Activated naive CD8-positive, alpha-beta T cell treated with anti-CD3 and anti-CD28 coated beads, Interleukin-2, amount 50 U/mL, for 24 hours (primary cell): ENCODE measurements around the gene ST6GAL2.

Experiments
- ATAC-seq: fragments of 150-1000 bp; cut with Tn5 transposase; one replicate; pipeline ENCODE4 v1.10.0; 2021
- DNase-seq: peaks from one replicate; pipeline ENCODE4 v3.0.0; 2021
- H3K27ac Mint-ChIP-seq: one replicate; pipeline ENCODE4 v1.8.0; 2021; ENCODE audit warnings: mild to moderate bottlenecking, mixed read lengths
- H3K27me3 Mint-ChIP-seq: one replicate; pipeline ENCODE4 v1.8.0; 2021; ENCODE audit warnings: mixed read lengths
- H3K36me3 Mint-ChIP-seq: one replicate; pipeline ENCODE4 v1.8.0; 2021; ENCODE audit warnings: low read depth, mixed read lengths
- H3K4me1 Mint-ChIP-seq: one replicate; pipeline ENCODE4 v1.8.0; 2021; ENCODE audit warnings: mixed read lengths
- H3K4me3 Mint-ChIP-seq: one replicate; pipeline ENCODE4 v1.8.0; 2021; ENCODE audit warnings: mild to moderate bottlenecking, moderate library complexity, mixed read lengths
- H3K9me3 Mint-ChIP-seq: one replicate; pipeline ENCODE4 v1.8.0; 2021; ENCODE audit warnings: mixed read lengths

ST6GAL2 gene

DNA sequence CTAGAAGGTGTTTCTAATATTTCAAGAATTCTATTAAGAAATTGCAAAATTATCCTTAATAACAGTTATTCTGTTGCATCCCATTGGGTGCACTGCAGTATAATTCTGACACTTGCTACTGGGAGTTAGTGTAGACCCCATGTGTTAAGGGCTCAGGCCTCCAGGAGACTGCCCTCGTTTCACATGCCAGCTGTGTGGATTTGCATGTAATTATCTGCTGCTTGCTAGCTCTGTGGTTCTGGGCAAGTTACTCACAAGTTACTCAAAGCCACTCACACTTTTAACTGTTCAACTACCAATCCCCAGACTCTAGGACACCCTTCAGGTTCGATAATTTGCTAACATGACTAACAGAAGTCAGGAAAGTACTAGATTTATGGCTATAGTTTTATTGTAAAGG, 38.6 kb downstream of the ST6GAL2 start:
- ATAC-seq (no peak), DNase-seq (no peak)
- H3K4me1 Mint-ChIP-seq, result no peaks in the 10 kb centered on the region
- no peaks in the 10 kb centered on the region for H3K9me3 Mint-ChIP-seq
- no peaks in the 10 kb centered on the region for H3K36me3 Mint-ChIP-seq
- H3K27ac Mint-ChIP-seq, result no peak overlapping the region
- no peaks in the 10 kb centered on the region for H3K27me3 Mint-ChIP-seq
- H3K4me3 Mint-ChIP-seq, result no peak overlapping the region

DNA sequence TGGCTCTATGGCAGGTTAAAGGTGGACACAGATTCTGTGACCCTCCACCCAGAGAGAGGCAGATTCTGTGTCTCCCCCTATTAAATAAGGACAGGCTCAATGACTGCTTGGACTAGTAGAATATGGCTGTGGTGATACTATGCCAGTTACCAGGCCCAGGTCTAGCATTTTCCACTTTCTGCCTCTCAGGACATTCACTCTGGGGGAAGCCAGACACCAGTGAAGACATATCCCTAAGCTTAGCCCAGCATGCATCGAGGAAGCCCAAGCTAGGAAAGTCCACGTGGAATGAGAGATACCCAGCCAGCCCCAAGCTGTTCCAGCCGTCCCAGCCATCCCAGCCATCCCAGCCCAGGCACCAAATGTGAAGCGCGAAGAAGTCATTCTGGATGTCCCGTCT, 40.3 kb downstream of the ST6GAL2 start:
- Mint-ChIP-seq H3K36me3 (no peaks in the 10 kb centered on the region), H3K27ac (no peak overlapping the region), H3K4me1 (no peaks in the 10 kb centered on the region), H3K27me3 (no peaks in the 10 kb centered on the region), H3K9me3 (no peaks in the 10 kb centered on the region), H3K4me3 (no peak overlapping the region)
- DNase-seq (no peak), ATAC-seq (no peak)

DNA sequence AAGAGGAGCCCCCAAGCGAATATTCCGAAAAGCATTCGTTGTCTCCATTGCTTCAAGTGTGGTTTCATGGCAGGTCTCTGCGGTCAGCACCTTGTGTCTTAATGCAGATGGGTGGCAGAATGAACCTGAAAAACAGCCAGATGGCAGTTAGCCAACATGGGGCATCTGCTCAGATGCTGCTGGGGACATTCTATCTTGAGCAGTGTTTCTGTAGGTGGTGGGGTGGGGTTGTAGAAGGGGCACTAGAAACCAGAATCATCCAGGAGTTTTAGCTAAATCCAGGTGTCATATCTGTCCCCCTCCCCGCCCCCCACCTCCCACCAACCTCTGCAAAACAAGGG, 42.1 kb downstream of the ST6GAL2 start:
- H3K27me3 Mint-ChIP-seq, result no peaks in the 10 kb centered on the region

DNA sequence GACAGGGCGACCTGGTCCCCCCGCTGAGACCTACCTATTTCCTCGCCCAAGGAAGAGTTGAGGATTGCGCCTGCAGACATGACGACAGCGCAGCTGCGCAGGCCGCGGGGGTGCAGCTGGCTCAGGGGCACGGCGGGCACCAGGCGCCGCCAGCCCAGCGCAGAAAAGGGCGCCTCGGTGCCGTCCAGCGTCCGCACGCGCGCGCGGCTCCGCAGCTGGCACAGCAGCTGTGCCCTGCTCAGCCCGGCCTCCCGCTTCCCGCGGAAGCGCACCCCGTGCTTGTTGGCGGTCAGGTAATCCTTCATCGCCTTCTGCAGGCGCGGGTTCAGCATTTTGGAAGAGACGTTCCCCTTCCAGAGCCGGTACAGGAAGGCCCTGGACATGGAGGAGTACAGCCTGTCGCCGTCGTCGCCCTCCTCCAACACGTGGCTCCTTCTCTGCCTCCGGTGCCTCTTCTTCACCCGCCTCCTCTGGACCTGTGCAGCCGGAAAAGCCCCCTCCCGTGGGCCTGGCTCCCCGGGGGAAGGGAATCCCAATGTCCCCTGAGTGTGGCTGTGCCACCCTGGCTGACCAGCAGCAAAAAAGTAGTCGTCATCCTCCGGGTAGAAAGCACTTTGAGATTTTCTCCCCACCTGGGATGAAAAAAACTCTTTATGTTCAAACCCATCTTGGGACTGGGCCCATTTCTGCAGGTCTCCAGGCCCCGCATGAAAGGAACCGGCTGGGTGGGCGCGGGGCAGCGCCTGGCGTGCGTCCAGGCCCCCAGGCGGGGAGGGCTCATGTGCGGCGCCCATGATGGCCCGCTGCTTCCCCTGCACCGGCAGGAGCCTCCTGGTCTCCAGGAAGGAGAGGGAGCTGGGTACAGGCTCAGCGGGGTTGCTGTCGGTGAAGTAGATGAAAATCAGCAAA, 42.7 kb downstream of the ST6GAL2 start:
- no peaks in the 10 kb centered on the region for H3K9me3 Mint-ChIP-seq
- H3K4me1 Mint-ChIP-seq, result no peaks in the 10 kb centered on the region
- H3K4me3 Mint-ChIP-seq, result no peak overlapping the region
- H3K27ac Mint-ChIP-seq, result no peak overlapping the region
- no peaks in the 10 kb centered on the region for H3K36me3 Mint-ChIP-seq
- H3K27me3 Mint-ChIP-seq, result no peaks in the 10 kb centered on the region
- no peak for DNase-seq
- no peak for ATAC-seq

More for the DNA sequence above, 42.1 kb downstream of the ST6GAL2 start:
- DNase-seq, result no peak
- Mint-ChIP-seq H3K4me3 (no peak overlapping the region), H3K4me1 (no peaks in the 10 kb centered on the region), H3K9me3 (no peaks in the 10 kb centered on the region), H3K36me3 (no peaks in the 10 kb centered on the region), H3K27ac (no peak overlapping the region)
- no peak for ATAC-seq

DNA sequence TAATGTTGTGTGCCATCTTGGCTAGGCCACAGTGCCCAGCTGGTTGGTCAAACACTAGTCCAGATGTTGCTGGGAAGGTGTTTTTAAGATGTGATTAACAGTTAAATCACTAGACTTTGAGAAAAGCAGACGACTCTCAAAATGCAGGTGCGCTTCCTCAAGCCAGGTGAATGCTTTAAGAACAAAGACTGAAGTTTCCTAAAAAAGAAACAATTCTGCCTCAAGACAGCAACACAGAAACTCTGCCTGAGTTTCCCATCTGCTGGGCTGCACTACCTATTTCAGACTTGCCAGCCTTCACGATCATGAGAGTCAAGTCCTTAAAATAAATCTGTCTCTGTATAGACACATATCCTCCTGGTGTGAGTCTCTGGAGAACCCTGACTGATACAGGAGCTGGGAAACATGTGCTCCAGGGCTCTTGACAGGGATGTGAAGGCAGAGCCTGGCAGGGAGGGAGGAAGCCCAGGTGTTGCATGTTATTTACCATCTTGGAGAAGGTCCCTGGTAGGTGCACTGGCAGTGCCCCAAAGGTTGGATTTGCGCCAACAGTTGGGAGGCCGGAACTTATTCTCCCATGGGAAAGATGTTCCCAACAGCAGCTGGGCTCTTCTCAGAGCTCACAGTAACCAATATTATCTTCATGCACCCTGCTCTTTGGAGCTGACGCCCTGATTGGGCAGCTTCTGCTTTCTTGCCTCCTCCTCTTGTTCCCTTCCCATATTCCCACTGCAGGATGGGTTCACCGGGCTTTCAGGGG, 43.9 kb downstream of the ST6GAL2 start:
- H3K27me3 Mint-ChIP-seq, result no peaks in the 10 kb centered on the region
- no peak overlapping the region for H3K27ac Mint-ChIP-seq
- no peak overlapping the region for H3K4me3 Mint-ChIP-seq
- no peaks in the 10 kb centered on the region for H3K36me3 Mint-ChIP-seq
- DNase-seq (no peak), ATAC-seq (no peak)
- no peaks in the 10 kb centered on the region for H3K9me3 Mint-ChIP-seq
- no peaks in the 10 kb centered on the region for H3K4me1 Mint-ChIP-seq

DNA sequence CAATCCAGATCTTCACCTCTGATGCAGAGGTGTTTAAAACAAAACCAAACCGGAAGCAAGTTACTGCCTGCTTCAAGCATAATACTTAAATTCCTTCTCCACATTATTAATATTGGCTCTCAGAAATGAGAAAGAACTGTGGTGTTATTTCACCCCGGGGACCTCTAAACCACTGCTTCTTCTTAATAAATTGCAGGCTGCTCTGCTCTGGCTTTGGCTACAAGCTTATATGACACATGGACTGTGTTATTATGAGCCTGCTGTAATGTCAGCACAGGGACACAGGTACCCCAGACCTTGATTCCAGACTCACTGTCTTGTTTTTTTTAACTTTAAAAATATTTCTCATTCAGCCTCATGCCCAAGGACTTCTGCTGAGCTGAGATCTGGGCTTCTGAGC, 45.1 kb downstream of the ST6GAL2 start:
- Mint-ChIP-seq H3K4me1 (no peaks in the 10 kb centered on the region), H3K9me3 (no peaks in the 10 kb centered on the region), H3K36me3 (no peaks in the 10 kb centered on the region), H3K27me3 (no peaks in the 10 kb centered on the region), H3K4me3 (no peak overlapping the region), H3K27ac (no peak overlapping the region)
- no peak for ATAC-seq
- DNase-seq, result no peak

DNA sequence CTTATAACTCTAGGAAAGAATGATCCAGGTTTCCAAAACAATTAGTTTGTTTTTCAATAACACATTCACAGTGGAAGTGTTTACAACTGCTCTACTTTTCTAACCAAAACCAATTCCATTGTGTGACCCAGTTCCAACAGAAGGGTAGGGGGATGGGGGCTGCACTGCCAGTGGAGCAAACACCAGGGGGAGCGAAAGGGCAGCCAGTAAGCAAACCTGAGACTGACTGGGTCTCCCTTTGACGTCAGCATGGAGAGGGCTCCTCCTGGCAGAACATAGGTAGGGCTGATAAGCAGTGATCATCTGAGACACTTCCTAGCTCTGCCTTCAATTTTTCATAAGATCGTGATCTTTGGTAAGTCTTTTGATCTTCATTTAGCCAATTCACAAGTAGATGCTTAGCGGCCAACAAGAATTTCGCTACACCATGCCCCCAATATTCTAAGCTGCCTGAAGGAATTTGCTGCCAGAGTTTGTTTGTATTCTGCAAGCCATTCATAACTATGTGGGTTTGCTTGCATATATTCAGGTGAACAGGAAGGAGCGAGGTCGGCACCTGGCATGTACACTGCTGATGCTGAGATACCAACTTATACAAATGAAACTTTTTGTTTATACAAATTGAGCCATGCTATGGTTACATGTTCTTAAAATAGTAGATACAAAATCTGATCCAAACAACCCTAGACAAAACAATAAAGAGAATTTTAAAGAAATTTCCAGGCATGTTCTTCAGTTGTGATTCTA, 45.9 kb downstream of the ST6GAL2 start:
- Mint-ChIP-seq H3K27me3 (no peaks in the 10 kb centered on the region), H3K27ac (no peak overlapping the region), H3K4me1 (no peaks in the 10 kb centered on the region), H3K4me3 (no peak overlapping the region), H3K9me3 (no peaks in the 10 kb centered on the region), H3K36me3 (no peaks in the 10 kb centered on the region)
- DNase-seq (no peak), ATAC-seq (no peak)

DNA sequence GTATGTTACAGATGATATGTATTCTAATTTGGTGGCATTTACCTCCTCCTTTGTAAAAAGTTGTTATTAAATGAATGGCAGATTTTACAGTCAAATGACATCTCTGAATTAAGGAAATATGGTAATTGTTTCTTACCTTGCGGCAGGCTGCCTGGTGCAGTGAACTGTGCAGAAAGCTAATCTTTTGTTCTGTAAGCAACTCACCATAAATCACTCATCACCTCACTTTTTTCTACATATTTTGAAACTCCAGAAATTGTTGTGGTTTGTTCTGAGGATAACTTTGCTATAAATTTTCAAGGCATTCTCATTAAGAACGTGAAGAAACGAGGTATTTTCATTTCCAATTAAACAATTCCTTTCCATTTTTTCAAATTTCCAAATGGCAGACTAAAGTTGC, 52.7 kb downstream of the ST6GAL2 start:
- Mint-ChIP-seq H3K4me3 (no peak overlapping the region), H3K4me1 (no peaks in the 10 kb centered on the region), H3K27ac (no peak overlapping the region), H3K36me3 (no peaks in the 10 kb centered on the region), H3K9me3 (no peaks in the 10 kb centered on the region), H3K27me3 (no peaks in the 10 kb centered on the region)
- ATAC-seq, result no peak
- DNase-seq, result no peak

DNA sequence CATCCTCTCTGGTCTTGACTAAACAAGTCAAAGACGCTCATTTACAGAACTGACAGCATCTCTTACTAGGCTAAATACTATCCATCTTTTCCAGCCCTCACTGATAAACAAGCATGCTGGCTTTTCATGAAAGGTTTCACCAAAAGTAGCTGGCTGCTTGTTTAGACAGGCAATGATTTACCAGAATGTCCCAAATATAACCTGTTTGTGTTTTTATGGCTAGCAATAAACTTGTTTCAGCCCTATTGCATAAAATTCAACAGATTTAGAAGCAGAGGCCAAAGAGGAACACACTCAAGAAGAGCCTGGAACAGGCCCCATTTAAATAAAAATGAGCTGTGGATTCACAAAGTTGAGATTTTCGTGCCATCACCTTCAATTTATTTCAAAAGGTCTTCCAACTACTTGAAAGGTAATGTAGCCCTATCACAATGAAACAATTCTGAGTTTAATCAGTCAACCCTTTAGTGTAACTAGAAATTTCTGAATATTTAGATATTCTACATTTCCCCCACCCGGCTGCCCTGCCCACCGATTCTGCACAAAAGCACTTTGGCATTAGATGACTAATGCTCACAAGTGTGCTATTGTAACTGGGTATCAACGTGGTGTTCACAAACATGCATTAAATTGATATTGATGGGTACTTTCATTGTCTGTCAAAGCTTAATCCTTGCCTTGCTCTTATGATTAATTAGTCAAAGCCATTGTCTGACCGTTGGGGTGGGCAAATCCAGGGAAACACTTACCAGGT, 54.0 kb downstream of the ST6GAL2 start:
- no peak overlapping the region for H3K27ac Mint-ChIP-seq
- H3K4me1 Mint-ChIP-seq, result no peaks in the 10 kb centered on the region
- ATAC-seq, result no peak
- no peaks in the 10 kb centered on the region for H3K9me3 Mint-ChIP-seq
- H3K27me3 Mint-ChIP-seq, result no peaks in the 10 kb centered on the region
- no peak for DNase-seq
- no peaks in the 10 kb centered on the region for H3K36me3 Mint-ChIP-seq
- H3K4me3 Mint-ChIP-seq, result no peak overlapping the region

DNA sequence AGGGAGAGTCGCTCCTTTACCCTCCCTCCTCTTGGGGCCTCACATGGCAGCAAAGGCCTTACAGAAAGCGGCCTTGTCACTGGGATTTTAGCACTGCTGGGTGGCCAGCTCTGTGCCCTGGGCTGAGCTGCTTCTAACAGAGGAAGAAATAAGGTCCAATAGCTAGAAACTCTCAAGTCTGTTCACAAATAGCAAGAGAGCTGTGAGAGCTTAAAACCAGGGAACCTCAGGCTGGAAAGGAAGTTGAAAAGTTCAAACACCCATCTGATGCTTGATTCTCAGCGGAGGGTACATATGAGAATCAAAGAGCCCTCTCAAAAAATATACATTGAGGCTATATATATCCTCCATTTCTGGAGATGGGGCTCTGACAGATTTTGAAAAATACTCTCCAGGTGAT, 54.7 kb downstream of the ST6GAL2 start:
- Mint-ChIP-seq H3K36me3 (no peaks in the 10 kb centered on the region), H3K27me3 (no peaks in the 10 kb centered on the region), H3K4me1 (no peaks in the 10 kb centered on the region), H3K4me3 (no peak overlapping the region), H3K9me3 (no peaks in the 10 kb centered on the region), H3K27ac (no peak overlapping the region)
- ATAC-seq (no peak), DNase-seq (no peak)

DNA sequence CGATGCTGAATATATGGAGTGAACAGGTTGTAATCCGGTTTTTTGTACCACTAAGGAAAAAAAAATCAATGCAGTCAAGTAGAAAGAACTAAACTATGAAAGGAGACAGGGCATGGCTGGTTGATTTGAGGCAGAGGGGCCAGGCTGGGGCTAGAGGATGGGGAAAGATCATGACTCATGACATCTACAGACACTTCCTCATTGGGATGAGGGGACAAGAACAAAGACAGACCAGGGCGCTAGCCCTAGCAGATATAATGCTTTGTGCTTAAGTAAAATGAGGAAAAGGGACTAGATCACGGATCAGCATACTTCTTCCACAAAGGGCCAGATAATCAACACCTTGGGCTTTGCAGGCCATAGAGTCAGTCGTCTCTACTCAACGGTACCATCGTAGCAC, 55.8 kb downstream of the ST6GAL2 start:
- ATAC-seq, result no peak
- H3K4me1 Mint-ChIP-seq, result no peaks in the 10 kb centered on the region

DNA sequence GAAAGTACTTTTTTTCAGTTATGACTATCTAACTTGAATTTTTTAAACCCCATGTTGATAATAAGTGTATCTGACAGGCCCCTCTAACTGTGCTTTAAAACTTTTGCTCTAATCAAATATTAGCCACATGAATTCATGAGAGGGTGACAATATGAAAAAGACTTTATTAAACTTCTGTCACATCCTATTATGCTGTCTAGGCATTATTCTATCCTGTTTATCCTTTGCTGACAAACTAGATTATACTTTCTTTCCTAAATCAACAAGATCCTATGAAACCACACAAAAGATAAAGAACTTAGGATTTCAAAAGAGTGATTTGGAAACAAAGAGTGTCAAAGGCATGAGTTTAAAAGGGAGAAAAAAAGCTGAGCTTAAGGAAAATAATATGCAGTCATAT, 57.8 kb downstream of the ST6GAL2 start:
- H3K9me3 Mint-ChIP-seq, result peaks cover 4% of the 10 kb centered on the region
- H3K4me3 Mint-ChIP-seq, result no peak overlapping the region
- no peaks in the 10 kb centered on the region for H3K27me3 Mint-ChIP-seq
- no peaks in the 10 kb centered on the region for H3K4me1 Mint-ChIP-seq
- no peak for ATAC-seq
- no peak for DNase-seq
- no peaks in the 10 kb centered on the region for H3K36me3 Mint-ChIP-seq
- H3K27ac Mint-ChIP-seq, result no peak overlapping the region

More for the DNA sequence above, 55.8 kb downstream of the ST6GAL2 start:
- Mint-ChIP-seq H3K9me3 (peaks cover 1% of the 10 kb centered on the region), H3K27ac (no peak overlapping the region), H3K36me3 (no peaks in the 10 kb centered on the region), H3K4me3 (no peak overlapping the region), H3K27me3 (no peaks in the 10 kb centered on the region)
- DNase-seq, result no peak

DNA sequence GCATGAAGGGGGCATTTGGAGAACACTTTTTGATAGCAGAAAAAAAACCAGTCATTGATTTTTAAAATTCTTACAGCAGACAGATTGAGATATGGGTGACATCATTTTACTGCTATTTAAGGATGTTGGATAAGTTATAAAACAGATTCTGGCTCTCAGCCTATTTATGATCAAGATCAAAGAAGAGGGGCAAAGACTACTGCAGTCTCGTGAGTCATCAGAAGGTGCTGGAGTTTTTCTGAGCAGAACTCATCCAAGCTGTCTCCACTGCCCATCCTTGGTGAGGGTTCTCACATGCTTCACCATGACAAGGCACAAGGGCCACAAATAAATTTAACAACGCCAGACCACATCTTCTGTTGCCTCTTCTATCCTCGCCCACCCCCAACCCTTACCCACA, 58.8 kb downstream of the ST6GAL2 start:
- Mint-ChIP-seq H3K27me3 (no peaks in the 10 kb centered on the region), H3K4me3 (no peak overlapping the region), H3K9me3 (peaks cover 4% of the 10 kb centered on the region), H3K27ac (no peak overlapping the region), H3K4me1 (no peaks in the 10 kb centered on the region), H3K36me3 (no peaks in the 10 kb centered on the region)
- DNase-seq (no peak), ATAC-seq (no peak)

DNA sequence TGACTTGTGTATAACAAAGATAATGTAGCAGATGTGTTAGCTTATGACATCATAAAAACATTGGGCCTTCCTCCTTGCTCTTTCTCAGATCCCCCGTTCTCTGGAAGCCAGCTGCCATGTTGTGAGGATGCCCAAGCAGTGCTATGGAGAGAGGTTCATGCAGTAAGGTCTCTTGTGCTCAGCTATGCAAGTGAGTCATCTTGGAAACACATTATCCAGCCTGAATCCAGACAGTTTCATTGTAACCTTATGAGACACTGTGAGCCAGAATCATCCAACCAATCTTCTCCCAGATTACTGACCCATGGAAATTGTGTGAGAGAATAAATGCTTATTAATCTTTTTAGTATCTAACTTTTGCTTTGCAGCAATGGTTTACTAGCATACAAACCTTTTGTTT, 60.8 kb downstream of the ST6GAL2 start:
- Mint-ChIP-seq H3K36me3 (no peaks in the 10 kb centered on the region), H3K27me3 (no peaks in the 10 kb centered on the region), H3K9me3 (peaks cover 4% of the 10 kb centered on the region), H3K4me1 (no peaks in the 10 kb centered on the region), H3K4me3 (no peak overlapping the region), H3K27ac (no peak overlapping the region)
- DNase-seq, result no peak
- no peak for ATAC-seq
